GM23338 (cell line): Measurements from ENCODE around the gene NIPBL.

ENCODE experiments used
- CREB1 ChIP-seq: fragments of 250-450 bp; sonication (Bioruptor Pico); IDR thresholded peaks from 2 replicates; pipeline ENCODE4 v1.5.0; 2020; ENCODE audit warnings: low read depth, mild to moderate bottlenecking, moderate library complexity
- EZH2 ChIP-seq: fragments of 200-600 bp; sonication (generic); IDR thresholded peaks from one replicate; pipeline ENCODE4 v1.8.0; 2017; ENCODE audit warnings: antibody characterized with exemption, mild to moderate bottlenecking, low read depth; ENCODE audit not compliant: unreplicated experiment
- EZH2phosphoT487 ChIP-seq: fragments of 200-600 bp; sonication (generic); IDR thresholded peaks from one replicate; pipeline ENCODE4 v1.8.1; 2018; ENCODE audit warnings: antibody characterized with exemption; ENCODE audit not compliant: unreplicated experiment
- JUNB ChIP-seq: IDR thresholded peaks from one replicate; pipeline ENCODE4 v1.6.1; 2016; ENCODE audit warnings: antibody characterized with exemption; ENCODE audit not compliant: unreplicated experiment
- NANOG ChIP-seq: IDR thresholded peaks from 2 replicates; pipeline ENCODE4 v1.6.1; 2016; ENCODE audit warnings: antibody characterized with exemption, borderline replicate concordance
- POLR2AphosphoS5 ChIP-seq: IDR thresholded peaks from 2 replicates; pipeline ENCODE4 v1.6.1; 2016; ENCODE audit warnings: antibody characterized with exemption, low read depth
- REST ChIP-seq: IDR thresholded peaks from one replicate; pipeline ENCODE4 v1.6.1; 2018; ENCODE audit warnings: antibody characterized with exemption; ENCODE audit not compliant: unreplicated experiment
- ZNF114 ChIP-seq: fragments of 250-450 bp; sonication (Bioruptor Pico); IDR thresholded peaks from 2 replicates; pipeline ENCODE4 v1.5.0; 2020; ENCODE audit warnings: mild to moderate bottlenecking, moderate library complexity
- ZNF331 ChIP-seq: fragments of 250-450 bp; sonication (Bioruptor Pico); IDR thresholded peaks from 2 replicates; pipeline ENCODE4 v1.5.0; 2020; ENCODE audit warnings: low read depth, mild to moderate bottlenecking, moderate library complexity
- TF ChIP-seq, protein P1 (sequence below), 2 experiments: fragments of 200-600 bp in 1 of 2; sonication (generic) in 1 of 2; conservative IDR thresholded peaks; 2 replicates each; pipeline versions ENCODE4 v1.5.1 to v1.6.1; 2016 to 2017; ENCODE audit warnings: antibody characterized with exemption in 2 of 2, low read depth in 2 of 2, mild to moderate bottlenecking in 2 of 2, moderate library complexity in 1 of 2
- TF ChIP-seq, protein P2 (sequence below): IDR thresholded peaks from 2 replicates; pipeline ENCODE4 v1.6.1; 2016; ENCODE audit warnings: antibody characterized with exemption

DNA sequence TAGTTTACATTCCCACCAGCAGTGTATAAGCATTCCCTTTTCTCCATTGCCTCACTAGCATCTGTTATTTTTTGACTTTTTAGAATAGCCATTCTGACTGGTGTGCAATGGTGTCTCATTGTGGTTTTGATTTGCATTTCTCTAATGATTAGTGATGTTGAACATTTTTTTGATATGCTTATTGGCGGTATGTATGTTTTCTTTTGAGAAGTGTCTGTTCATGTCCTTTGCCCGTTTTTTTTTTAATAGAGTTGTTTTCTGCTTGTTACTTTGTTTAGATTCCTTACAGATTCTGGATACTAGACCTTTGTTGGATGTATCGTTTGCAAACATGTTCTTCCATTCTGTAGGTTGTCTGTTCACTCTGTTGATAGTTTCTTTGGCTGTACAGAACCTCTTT lies 25.3 kb downstream of the NIPBL start:
- TF ChIP-seq EZH2 = no peak
- TF ChIP-seq, protein P1, sequence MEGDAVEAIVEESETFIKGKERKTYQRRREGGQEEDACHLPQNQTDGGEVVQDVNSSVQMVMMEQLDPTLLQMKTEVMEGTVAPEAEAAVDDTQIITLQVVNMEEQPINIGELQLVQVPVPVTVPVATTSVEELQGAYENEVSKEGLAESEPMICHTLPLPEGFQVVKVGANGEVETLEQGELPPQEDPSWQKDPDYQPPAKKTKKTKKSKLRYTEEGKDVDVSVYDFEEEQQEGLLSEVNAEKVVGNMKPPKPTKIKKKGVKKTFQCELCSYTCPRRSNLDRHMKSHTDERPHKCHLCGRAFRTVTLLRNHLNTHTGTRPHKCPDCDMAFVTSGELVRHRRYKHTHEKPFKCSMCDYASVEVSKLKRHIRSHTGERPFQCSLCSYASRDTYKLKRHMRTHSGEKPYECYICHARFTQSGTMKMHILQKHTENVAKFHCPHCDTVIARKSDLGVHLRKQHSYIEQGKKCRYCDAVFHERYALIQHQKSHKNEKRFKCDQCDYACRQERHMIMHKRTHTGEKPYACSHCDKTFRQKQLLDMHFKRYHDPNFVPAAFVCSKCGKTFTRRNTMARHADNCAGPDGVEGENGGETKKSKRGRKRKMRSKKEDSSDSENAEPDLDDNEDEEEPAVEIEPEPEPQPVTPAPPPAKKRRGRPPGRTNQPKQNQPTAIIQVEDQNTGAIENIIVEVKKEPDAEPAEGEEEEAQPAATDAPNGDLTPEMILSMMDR (conservative IDR thresholded peaks at IDR 0.05; ENCODE audit: low read depth in 2 of 2) = no peak
- no peak for TF ChIP-seq REST
- TF ChIP-seq JUNB = no peak
- TF ChIP-seq ZNF114 (CRISPR knock-in tag) = no peak
- TF ChIP-seq, protein P2, sequence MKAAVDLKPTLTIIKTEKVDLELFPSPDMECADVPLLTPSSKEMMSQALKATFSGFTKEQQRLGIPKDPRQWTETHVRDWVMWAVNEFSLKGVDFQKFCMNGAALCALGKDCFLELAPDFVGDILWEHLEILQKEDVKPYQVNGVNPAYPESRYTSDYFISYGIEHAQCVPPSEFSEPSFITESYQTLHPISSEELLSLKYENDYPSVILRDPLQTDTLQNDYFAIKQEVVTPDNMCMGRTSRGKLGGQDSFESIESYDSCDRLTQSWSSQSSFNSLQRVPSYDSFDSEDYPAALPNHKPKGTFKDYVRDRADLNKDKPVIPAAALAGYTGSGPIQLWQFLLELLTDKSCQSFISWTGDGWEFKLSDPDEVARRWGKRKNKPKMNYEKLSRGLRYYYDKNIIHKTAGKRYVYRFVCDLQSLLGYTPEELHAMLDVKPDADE = no peak
- TF ChIP-seq POLR2AphosphoS5 = no peak
- TF ChIP-seq EZH2phosphoT487 = no peak
- no peak for TF ChIP-seq ZNF331
- no peak for TF ChIP-seq NANOG
- TF ChIP-seq CREB1 (CRISPR knock-in tag) = no peak
